K562 (cell line): ENCODE measurements around the gene RNASE7. TPM values are rescaled to one million over a fixed set of nuclear protein-coding genes. Genes with fewer than 3 reads are reported as not detected.
A peak's percentile ranks its signal among the peaks of the same experiment; 100 is the strongest.

ENCODE experiments used
- ATAC-seq: fragments of 200-7000 bp; cut with Tn5 transposase; 3 replicates; pipeline ENCODE4 v1.9.1; 2020; ENCODE audit warnings: moderate library complexity
- BruUV-seq: library from RNA; stranded (reverse); fragments of 400-500 nt; replicated peaks from 2 replicates; lab custom pipeline; 2021; lab: Mats Ljungman, UMichigan
- CTCF ChIA-PET: fragments of 300-600 bp; formaldehyde crosslinking; extraction: SDS; loops from one replicate; lab custom pipeline; 2021; ENCODE audit warnings: low intra/inter-chr PET ratio; lab: Yijun Ruan, JAX
- POLR2A ChIA-PET: fragments of 300-600, 350-650 bp; sonication (Branson Sonifier 250); formaldehyde crosslinking; extraction: SDS; loops from one replicate; lab custom pipeline; 2021; ENCODE audit warnings: antibody characterized with exemption, inconsistent platforms; lab: Yijun Ruan, JAX
- DNase-seq, 4 experiments: peaks; one replicate each; pipeline versions ENCODE4 v3.0.0 to v3.0.0-alpha.2; 2011 to 2018; ENCODE audit warnings: low spot score in 3 of 4, mixed read lengths in 3 of 4; ENCODE audit errors: extremely low read depth in 1 of 4
- FAIRE-seq: peaks from 2 replicates; lab custom pipeline; 2011; peaks lifted over from hg19 to GRCh38; lab: Jason Lieb, UNC
- H2AFZ ChIP-seq: 2 replicates; pipeline ENCODE4 v1.6.0; 2011; ENCODE audit warnings: low read depth, low read length, control low read depth, inconsistent platforms
- H3K27ac ChIP-seq: fragments of 200-600 bp; 3 replicates; pipeline ENCODE4 v1.8.0; 2011; ENCODE audit warnings: low read depth, mild to moderate bottlenecking, control low read depth, inconsistent platforms, low read length, moderate library complexity, mixed read lengths; ENCODE audit errors: extremely low read depth
- H3K27me3 ChIP-seq, 2 experiments: fragments of 300-600 bp in 1 of 2; 2 replicates in 1 of 2; 3 replicates in 1 of 2; pipeline versions ENCODE4 v1.6.0 to v1.8.0; 2011; ENCODE audit warnings: inconsistent platforms in 2 of 2, low read length in 2 of 2, mild to moderate bottlenecking in 1 of 2, mixed read lengths in 1 of 2, moderate library complexity in 1 of 2; ENCODE audit not compliant: control insufficient read depth in 2 of 2, insufficient read depth in 2 of 2
- H3K36me3 ChIP-seq: fragments of 300-600 bp; 3 replicates; pipeline ENCODE4 v1.8.0; 2011; ENCODE audit warnings: mild to moderate bottlenecking, low read length, inconsistent platforms; ENCODE audit not compliant: control insufficient read depth, insufficient read depth
- H3K4me1 ChIP-seq, 2 experiments: fragments of 200-600 bp in 1 of 2; replicated peaks in 1 of 2; 2 replicates in 1 of 2; 3 replicates in 1 of 2; pipeline versions ENCODE4 v1.5.1 to v1.8.0; 2011; ENCODE audit warnings: inconsistent platforms in 2 of 2, low read length in 2 of 2, mild to moderate bottlenecking in 1 of 2, mixed read lengths in 1 of 2, moderate library complexity in 1 of 2; ENCODE audit not compliant: control insufficient read depth in 2 of 2, insufficient read depth in 2 of 2
- H3K4me2 ChIP-seq: 2 replicates; pipeline ENCODE4 v1.6.1; 2011; ENCODE audit warnings: low read length, control low read depth, inconsistent platforms, mixed read lengths; ENCODE audit not compliant: insufficient read depth
- H3K4me3 ChIP-seq: fragments of 200-600 bp; sonication (generic), shearing (Covaris generic); 2 replicates; pipeline ENCODE4 v1.5.1; 2016; ENCODE audit warnings: control low read depth, inconsistent platforms
- H3K79me2 ChIP-seq: fragments of 200-600 bp; 3 replicates; pipeline ENCODE4 v1.8.0; 2011; ENCODE audit warnings: low read length, inconsistent platforms; ENCODE audit not compliant: control insufficient read depth, insufficient read depth
- H3K9ac ChIP-seq, 2 experiments: 2 replicates each; pipeline versions ENCODE4 v1.6.0 to v1.6.1; 2011; ENCODE audit warnings: low read depth in 2 of 2, low read length in 2 of 2, control low read depth in 1 of 2, inconsistent platforms in 1 of 2, mild to moderate bottlenecking in 1 of 2, mixed read lengths in 1 of 2; ENCODE audit not compliant: insufficient read depth in 1 of 2
- H3K9me1 ChIP-seq: one replicate; pipeline ENCODE4 v1.6.0; 2011; ENCODE audit warnings: inconsistent platforms, mild to moderate bottlenecking, low read length, moderate library complexity; ENCODE audit not compliant: control insufficient read depth, insufficient read depth
- H3K9me3 ChIP-seq: replicated peaks from 2 replicates; pipeline ENCODE4 v1.5.1; 2011; ENCODE audit warnings: low read depth, low read length, inconsistent platforms; ENCODE audit not compliant: control insufficient read depth, insufficient read depth
- H4K20me1 ChIP-seq: replicated peaks from 2 replicates; pipeline ENCODE4 v1.6.1; 2011; ENCODE audit warnings: low read length, inconsistent platforms, mixed read lengths; ENCODE audit not compliant: control insufficient read depth, insufficient read depth
- MCM7 ChIP-seq, 2 experiments: fragments of 450-650 bp; IDR thresholded peaks; 2 replicates each; pipeline ENCODE4 v1.6.1; 2016 to 2018
- MYBL2 ChIP-seq, 2 experiments: fragments of 450-650 bp in 1 of 2; sonication (generic) in 1 of 2; formaldehyde crosslinking in 1 of 2; IDR thresholded peaks; 2 replicates each; pipeline versions ENCODE4 v1.6.1 to v1.8.1; 2017 to 2022; ENCODE audit warnings: borderline replicate concordance in 1 of 2, inconsistent platforms in 1 of 2, low read depth in 1 of 2, mild to moderate bottlenecking in 1 of 2, missing genetic modification reagents in 1 of 2, moderate library complexity in 1 of 2
- NFIX ChIP-seq: fragments of 250-450 bp; sonication (Bioruptor Pico); IDR thresholded peaks from 2 replicates; pipeline ENCODE4 v1.4.0; 2020; ENCODE audit warnings: low read depth, mild to moderate bottlenecking, moderate library complexity
- TFAP4 ChIP-seq: sonication (generic); formaldehyde crosslinking; IDR thresholded peaks from 2 replicates; pipeline ENCODE4 v1.8.0; 2022; ENCODE audit warnings: missing genetic modification reagents, mild to moderate bottlenecking, moderate library complexity, borderline replicate concordance
- ZNF239 ChIP-seq: fragments of 250-450 bp; sonication (Bioruptor Pico); IDR thresholded peaks from 2 replicates; pipeline ENCODE4 v1.4.0; 2020; ENCODE audit warnings: mild to moderate bottlenecking
- ZNF280A ChIP-seq: fragments of 450-650 bp; IDR thresholded peaks from 2 replicates; pipeline ENCODE4 v1.6.1; 2018; ENCODE audit warnings: mild to moderate bottlenecking, low read depth; ENCODE audit not compliant: partially characterized antibody
- WGBS: fragments of 100-300 bp; shearing (Covaris generic); methylation state at CpG from one replicate; pipeline ENCODE4 v1.1.6; 2016; ENCODE audit warnings: low coverage, mixed read lengths; ENCODE audit not compliant: insufficient coverage; ENCODE audit errors: missing lambda C conversion rate; 5-methylcytosine and 5-hydroxymethylcytosine counted together
- in situ Hi-C: fragments of 300-500 bp; cut with MboI; formaldehyde crosslinking; loops from 4 replicates; pipeline ENCODE4 v1.15.0; 2018; ENCODE audit warnings: inconsistent platforms, mixed read lengths
- intact Hi-C: fragments of 100-400 bp; cut with micrococcal nuclease; formaldehyde crosslinking; loops from 2 replicates; pipeline ENCODE4 v1.14.2; 2022
- polyA plus RNA-seq, 8 experiments: library from polyadenylated mRNA; depleted of rRNA in 4 of 8; stranded (reverse) in 5 of 8; unstranded in 3 of 8; fragments of >200 nt; fragmentation: Nextera tagmentation in 2 of 8; fragmentation: Illumina TruSeq in 1 of 8; extraction: Ambion mirVana in 2 of 8; extraction: Trizol in 1 of 8; gene quantifications; 2 replicates each; pipeline versions ENCODE4 v1.2.1 to v1.2.3, GENCODE V29; 2011 to 2014; ENCODE audit warnings: inconsistent platforms in 1 of 8, missing spikeins in 1 of 8
- total RNA-seq, 7 experiments: library from RNA; depleted of rRNA in 6 of 7; stranded (reverse); fragments of >200 nt in 6 of 7; fragmentation: Illumina TruSeq in 2 of 7; extraction: Trizol in 2 of 7; gene quantifications; 2 replicates each; pipeline versions ENCODE4 v1.2.1 to v1.2.3, GENCODE V29; 2011 to 2021; ENCODE audit warnings: low replicate concordance in 1 of 7

The RNASE7 gene
- total and polyA plus RNA-seq, 9 of the 15 experiments (the other 6 are each of a cell fraction or from before 2014, with no cell fraction given) = not detected

- Histone ChIP-seq H3K27ac (no peak overlapping the region), H2AFZ (no peak overlapping the region), H3K4me3 (no peak overlapping the region), H3K4me2 (no peak overlapping the region), H3K36me3 (no peaks in the 10 kb centered on the region), H3K4me1 (no peaks in the 10 kb centered on the region; a peak in 2 of 5 replicates)
- intact Hi-C loops (no loop called here), in situ Hi-C loops (no loop called here)
- DNase-seq = no peak
- CTCF ChIA-PET = interaction anchor here (0.6 kb wide), 1 partner anchor 8 kb away, joined by 5 read pairs; no protein-coding TSS in a partner anchor
- no peak for TF ChIP-seq ZNF280A
- peak; percentile 64; the same call in 1 of the 2 replicates for TF ChIP-seq ZNF239
- no peak for TF ChIP-seq TFAP4
- no peak for TF ChIP-seq MCM7 (IDR thresholded peaks at IDR 0.05)
- TF ChIP-seq NFIX (CRISPR knock-in tag) = no peak
- no peak for TF ChIP-seq MYBL2 (IDR thresholded peaks at IDR 0.05; ENCODE audit: low read depth)
- no peak for TF ChIP-seq MYBL2 (CRISPR knock-in tag; IDR thresholded peaks at IDR 0.05; ENCODE audit: borderline replicate concordance)
- TF ChIP-seq, all 486 proteins: peak for 1
- H4K20me1 ChIP-seq = no peaks in the 10 kb centered on the region
- no peaks in the 10 kb centered on the region for H3K9me3 ChIP-seq
- H3K79me2 ChIP-seq = no peaks in the 10 kb centered on the region
- WGBS = 55% methylated on average over 4 of the region's 5 CpGs
- no TSS peak for BruUV-seq
- H3K9ac ChIP-seq = no peak overlapping the region; a peak in 1 of 4 replicates
- ATAC-seq (peak; percentile 49; the same call in 1 of the 3 replicates), FAIRE-seq (no peak)
- POLR2A ChIA-PET = interaction anchor here (0.7 to 1.0 kb wide), 3 partner anchors 11 to 550 kb away, joined by 3 to 5 read pairs (median 4); no protein-coding TSS in a partner anchor
- no peaks in the 10 kb centered on the region for H3K27me3 ChIP-seq
- H3K9me1 ChIP-seq = no peaks in the 10 kb centered on the region
Measured at GRCh38 chr14:21058903-21059302, 16.7 kb downstream of the RNASE7 start.
